ENCODE data around the gene CFH. TPM values are rescaled to one million over a fixed set of nuclear protein-coding genes. Genes with fewer than 3 reads are reported as not detected.

CFH gene
- total RNA-seq, 6 donors from 2014 or later, result 34.4 to 97.5 (median 44.9) TPM

Other genes with a start within 250 kb of the CFH start
- gene KCNT2, start 43.6 kb upstream of the CFH start, total RNA-seq, result 1 to 10 TPM; 2.7 to 9.9 (median 5.9) TPM
- gene CFHR3, start 122.8 kb downstream of the CFH start, total RNA-seq, result under 1 TPM in 3 of 6 donors, not detected in 3; 0.17 to 0.61 (median 0.37) TPM
- 1 to 10 TPM in 1 of 6 donors, under 1 TPM in 1, not detected in 4; 0.81 to 1.0 TPM for gene CFHR1, start 167.7 kb downstream of the CFH start, total RNA-seq
- not detected for gene CFHR4, start 236.0 kb downstream of the CFH start, total RNA-seq

All from upper lobe of left lung (tissue), 6 donors.